Limb (tissue), 2 donors: Measurements from ENCODE around the gene HUWE1.
"Not testable (repeated sequence)": the region's sequence is repeated elsewhere in the genome, so short reads cannot be mapped to it uniquely, and the experiment has no call there.

Experiments used
- DNase-seq, 2 donors: peaks; one replicate each; pipeline ENCODE4 v3.0.0-alpha.2; 2016; ENCODE audit errors: extremely low spot score in 2 of 2

The HUWE1 gene

DNA sequence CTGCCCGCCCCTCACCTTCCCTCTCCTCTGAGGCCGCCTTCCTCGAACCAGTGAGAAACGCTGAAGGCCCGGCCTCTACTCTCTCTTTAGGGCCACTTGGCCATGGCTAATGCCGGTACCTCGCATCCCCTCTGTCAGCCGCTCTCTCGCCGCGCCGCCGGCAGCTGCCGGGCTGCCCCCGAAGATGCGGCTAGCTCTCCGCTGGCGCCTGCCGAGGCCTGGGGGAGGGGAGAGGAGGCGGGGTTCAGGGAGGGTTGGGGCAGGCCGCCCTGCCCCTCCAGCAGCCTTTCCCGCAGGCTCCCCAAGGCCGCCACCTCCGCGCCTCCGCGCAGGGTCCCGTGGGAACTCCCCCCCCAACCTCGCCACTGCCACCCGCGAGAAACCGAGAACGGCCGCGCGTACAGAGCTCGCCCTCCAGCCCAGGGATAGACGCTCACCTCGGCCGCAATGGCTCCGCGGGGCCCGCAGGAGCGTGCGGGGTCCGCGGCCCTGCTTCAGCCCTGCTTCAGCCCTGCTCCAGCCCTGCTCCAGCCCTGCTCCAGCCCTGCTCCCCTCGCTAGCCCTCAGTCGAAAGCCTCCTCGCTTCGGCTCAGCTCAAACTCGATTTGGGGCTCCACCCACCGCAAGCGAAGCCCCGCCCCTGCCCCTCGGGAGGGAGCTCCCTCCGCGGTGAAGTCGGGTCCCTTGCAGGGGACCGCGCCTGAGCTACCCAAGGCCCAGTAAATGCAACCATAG lies at the start of gene HUWE1:
TSS of gene HUWE1 (minus strand) at position 569 of the 735 bp plus-strand sequence. CDS start 32,612 bp downstream, outside the sequence.
- DNase-seq: peak; percentile 38 to 84

DNA sequence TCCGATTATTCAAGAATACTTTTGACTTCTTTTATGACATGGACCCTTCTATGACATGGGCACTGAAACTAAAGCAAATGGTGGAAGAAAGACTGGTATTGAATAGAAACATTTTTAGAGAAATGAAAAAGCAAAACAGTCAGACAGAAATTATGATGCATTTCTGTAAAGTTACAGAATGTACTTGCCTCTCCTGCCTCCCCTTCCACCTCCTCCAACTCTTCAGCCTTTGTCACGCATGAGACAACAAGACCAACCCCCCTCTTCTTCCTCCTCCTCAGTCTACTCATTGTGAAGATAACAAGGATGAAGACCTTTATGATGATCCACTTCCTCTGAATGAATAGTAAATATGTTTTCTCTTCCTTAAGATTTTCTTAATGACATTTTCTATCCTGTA lies 46.3 kb upstream of the HUWE1 start:
- no peak for DNase-seq

GRCh38 chrX:53729751-53730150 lies 43.2 kb upstream of the HUWE1 start:
- no peak for DNase-seq

DNA sequence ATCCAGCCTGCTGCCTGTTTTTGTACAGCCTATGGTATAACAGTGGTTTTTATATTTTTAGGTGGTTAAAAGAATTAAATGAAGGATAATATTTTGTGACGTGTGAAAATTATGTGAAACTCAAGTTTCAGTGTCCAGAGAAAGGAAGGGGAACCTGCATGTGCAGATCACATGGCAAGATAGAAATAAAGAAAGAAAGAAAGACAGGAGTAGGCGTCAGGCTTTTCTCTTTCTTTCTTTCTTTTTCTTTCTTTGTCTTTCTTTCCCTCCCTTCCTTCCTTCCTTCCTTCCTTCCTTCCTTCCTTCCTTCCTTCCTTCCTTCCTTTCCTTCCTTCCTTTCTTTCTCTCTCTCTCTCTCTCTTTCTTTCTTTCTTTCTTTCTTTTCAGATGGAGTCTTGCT lies 42.0 kb upstream of the HUWE1 start:
- DNase-seq: no peak

DNA sequence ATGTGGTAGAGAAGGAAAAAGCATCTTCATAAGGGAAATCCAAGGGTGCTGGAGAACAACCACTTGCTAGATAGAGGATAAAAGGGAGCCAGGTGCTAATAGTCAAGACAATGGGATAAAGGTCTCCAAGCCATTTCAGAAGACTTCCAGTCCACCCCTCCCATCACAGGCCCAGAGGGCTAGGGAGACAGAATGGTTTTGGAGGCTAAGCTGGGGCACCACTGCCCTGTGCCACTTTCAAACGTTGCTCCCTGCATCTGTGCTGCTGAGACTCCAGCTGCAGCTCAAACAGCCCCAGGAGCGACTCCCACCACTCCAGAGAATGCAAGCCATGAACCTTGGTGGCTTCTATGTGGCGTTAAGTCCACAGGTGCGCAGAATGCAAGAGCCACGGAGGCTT lies 38.4 kb upstream of the HUWE1 start:
- DNase-seq: no peak

- no peak for DNase-seq
These were observed 36.9 kb upstream of the HUWE1 start for GRCh38 chrX:53723381-53723780.

DNA sequence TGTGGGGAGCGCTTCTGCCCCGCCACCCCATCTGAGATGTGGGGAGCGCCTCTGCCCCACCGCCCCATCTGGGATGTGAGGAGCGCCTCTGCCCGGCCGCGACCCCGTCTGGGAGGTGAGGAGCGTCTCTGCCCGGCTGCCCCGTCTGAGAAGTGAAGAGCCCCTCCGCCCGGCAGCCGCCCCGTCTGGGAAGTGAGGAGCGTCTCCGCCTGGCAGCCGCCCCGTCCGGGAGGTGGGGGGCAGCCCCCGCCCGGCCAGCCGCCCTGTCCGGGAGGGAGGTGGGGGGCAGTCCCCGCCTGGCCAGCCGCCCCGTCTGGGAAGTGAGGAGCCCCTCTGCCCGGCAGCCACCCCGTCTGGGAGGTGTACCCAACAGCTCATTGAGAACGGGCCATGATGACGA lies 35.1 kb upstream of the HUWE1 start:
- DNase-seq: not testable (repeated sequence)

DNA sequence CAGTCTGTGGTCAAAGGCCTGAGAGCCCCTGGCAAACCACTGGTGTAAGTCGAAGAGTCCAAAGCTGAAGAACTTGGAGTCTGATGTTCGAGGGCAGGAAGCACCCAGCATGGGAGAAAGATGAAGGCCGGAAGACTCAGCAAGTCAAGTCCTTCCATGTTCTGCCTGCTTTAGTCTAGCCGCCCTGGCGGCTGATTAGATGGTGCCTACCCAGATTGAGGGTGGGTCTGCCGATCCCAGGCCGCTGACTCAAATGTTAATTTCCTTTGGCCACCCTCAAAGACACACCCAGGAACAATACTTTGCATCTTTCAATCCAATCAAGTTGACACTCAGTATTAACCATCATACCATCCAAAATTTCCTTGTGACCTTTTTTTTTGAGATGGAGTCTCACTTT lies 33.1 kb upstream of the HUWE1 start:
- DNase-seq: not testable (repeated sequence)

DNA sequence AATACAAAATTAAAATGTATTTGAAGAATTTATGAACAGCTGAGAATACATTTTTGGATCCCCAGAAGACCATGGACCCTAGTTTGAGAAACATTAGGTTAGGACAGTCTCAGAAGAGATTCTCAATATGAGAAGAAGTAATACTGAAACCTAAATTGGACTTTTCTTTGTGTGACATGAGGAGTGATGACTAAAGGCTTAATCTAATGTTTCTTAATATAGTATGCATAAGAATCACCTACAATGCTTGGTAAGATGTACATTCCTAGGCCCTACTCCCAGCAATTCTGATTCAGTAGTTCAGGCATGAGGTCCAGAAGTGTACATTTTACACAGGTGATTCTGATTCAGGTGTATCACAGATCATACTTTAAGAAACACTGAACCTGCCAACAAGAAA lies 31.6 kb upstream of the HUWE1 start:
- DNase-seq: no peak

- DNase-seq: no peak
These were observed 30.7 kb upstream of the HUWE1 start for GRCh38 chrX:53717205-53717604.

- no peak for DNase-seq
These were observed 30.0 kb upstream of the HUWE1 start for GRCh38 chrX:53716328-53717088.

- no peak for DNase-seq
These were observed 28.9 kb upstream of the HUWE1 start for GRCh38 chrX:53715346-53715924.

GRCh38 chrX:53714580-53715345 lies 28.2 kb upstream of the HUWE1 start:
- DNase-seq: peak in 1 of 2 donors; percentile 26

- no peak for DNase-seq
These were observed 27.6 kb upstream of the HUWE1 start for GRCh38 chrX:53713987-53714579.

DNA sequence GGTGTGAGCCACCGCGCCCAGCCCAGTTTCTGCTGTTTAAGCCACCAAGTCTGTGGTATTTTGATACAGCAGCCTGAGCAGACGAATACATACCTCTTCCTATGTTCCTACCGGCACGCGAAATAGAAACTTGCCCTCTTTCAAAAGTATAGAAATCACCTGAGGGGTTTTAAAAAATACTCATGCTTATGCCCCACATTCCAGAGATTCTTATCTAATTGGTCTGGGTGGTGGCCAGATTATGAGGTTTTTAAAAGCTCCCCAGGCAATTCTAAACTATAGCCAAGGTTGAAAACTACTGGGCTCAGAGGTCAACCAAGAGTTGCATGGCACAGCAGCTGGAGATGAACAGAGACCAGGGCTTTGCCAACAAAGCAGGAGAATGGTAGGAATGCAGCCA lies 24.9 kb upstream of the HUWE1 start:
- DNase-seq: no peak

- DNase-seq: no peak
These were observed 18.3 kb upstream of the HUWE1 start for GRCh38 chrX:53704854-53705253.

DNA sequence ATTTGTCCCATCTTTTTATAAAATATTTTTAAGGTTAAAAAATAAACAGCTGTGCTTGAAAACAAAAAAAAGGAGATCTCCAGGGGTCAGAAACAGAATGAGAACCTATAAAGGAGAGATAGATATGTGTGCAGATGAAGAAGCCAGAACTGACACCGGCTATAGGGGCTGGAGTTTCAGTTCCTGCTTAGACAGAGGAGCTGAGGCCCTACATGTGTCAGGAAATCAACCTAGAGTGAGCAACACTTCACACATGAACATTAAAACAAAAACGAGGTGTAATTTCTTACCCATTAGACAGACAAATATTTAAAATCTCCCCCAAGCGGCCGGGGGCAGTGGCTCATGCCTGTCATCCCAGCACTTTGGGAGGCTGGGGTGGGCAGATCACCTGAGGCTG lies 17.8 kb upstream of the HUWE1 start:
- DNase-seq: no peak

- DNase-seq: peak in 1 of 2 donors; percentile 25
These were observed 9.5 kb upstream of the HUWE1 start for GRCh38 chrX:53695946-53696549.

DNA sequence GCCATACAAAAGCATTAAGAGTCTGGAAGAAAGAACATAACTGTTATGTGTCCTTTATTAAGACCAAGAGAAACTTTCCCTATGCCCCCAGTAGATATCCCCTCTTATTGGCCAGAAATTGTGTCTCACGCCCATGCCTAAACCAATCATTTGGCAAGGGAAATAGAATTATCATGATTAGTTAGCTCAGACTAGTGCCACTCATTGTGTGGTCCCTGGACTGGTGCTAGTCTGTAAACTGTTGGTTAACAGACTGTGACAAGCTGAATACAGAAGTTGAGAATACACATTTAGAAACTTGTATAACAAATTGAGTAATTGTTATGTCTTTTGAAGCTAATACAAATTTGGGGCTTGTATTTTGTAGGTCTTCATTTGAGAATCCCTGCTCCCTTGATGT lies 8.1 kb upstream of the HUWE1 start:
- DNase-seq: no peak

DNA sequence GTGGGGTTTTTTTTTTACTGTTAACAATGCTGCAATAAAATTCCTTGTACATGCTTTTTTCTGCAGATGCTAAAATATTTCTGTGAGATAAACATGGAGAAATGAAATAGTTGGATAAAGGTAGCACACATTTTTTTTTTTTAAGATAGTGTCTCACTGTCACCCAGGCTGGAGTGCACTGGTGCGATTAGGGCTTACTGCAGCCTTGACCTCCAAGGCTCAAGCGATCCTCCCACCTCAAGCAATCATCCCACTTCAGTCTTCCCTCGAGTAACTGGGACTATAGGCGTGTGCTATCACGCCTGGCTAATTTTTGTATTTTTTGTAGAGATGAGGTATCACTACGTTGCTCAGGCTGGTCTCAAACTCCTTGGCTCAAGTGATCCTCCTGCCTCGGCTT lies 1.8 kb upstream of the HUWE1 start:
- DNase-seq: no peak

GRCh38 chrX:53685711-53686110 lies 808 bp downstream of the HUWE1 start:
- DNase-seq: no peak
